Heart right ventricle (tissue), 16 donors: ENCODE data around the gene SNAPC3. TPM values are rescaled to one million over a fixed set of nuclear protein-coding genes. Genes with fewer than 3 reads are reported as not detected.
A peak's percentile ranks its signal among the peaks of the same experiment; 100 is the strongest.

Experiments used
- ATAC-seq, 8 donors: fragments of 200-7000 bp; cut with Tn5 transposase; one replicate each; pipeline ENCODE4 v1.9.1; 2020; ENCODE audit warnings: mild to moderate bottlenecking in 8 of 8, moderate library complexity in 8 of 8, moderate number of reproducible peaks in 1 of 8
- DNase-seq, 2 donors: peaks; one replicate each; pipeline ENCODE4 v3.0.0-alpha.2; 2020
- H3K27ac ChIP-seq, 10 donors: fragments of 200-600 bp; sonication (generic) in 2 of 10; one replicate each; pipeline versions ENCODE4 v1.5.0 to v1.8.0; 2020 to 2022; ENCODE audit warnings: mild to moderate bottlenecking in 3 of 10
- H3K27me3 ChIP-seq, 7 donors: fragments of 200-600 bp; one replicate each; pipeline ENCODE4 v1.8.0; 2021 to 2022; ENCODE audit warnings: mild to moderate bottlenecking in 2 of 7
- H3K36me3 ChIP-seq, 9 donors: fragments of 200-600 bp; sonication (generic) in 1 of 9; one replicate each; pipeline versions ENCODE4 v1.5.0 to v1.8.0; 2020 to 2022; ENCODE audit warnings: mild to moderate bottlenecking in 2 of 9
- H3K4me1 ChIP-seq, 9 donors: fragments of 200-600 bp; sonication (generic) in 1 of 9; one replicate each; pipeline versions ENCODE4 v1.5.0 to v1.8.0; 2020 to 2022; ENCODE audit warnings: mild to moderate bottlenecking in 4 of 9
- H3K4me3 ChIP-seq, 10 donors: fragments of 200-600 bp; sonication (generic) in 2 of 10; one replicate each; pipeline versions ENCODE4 v1.5.0 to v1.8.0; 2020 to 2022; ENCODE audit warnings: mild to moderate bottlenecking in 7 of 10, moderate library complexity in 2 of 10
- H3K9me3 ChIP-seq, 11 donors: fragments of 200-600 bp in 10 of 11; sonication (generic) in 2 of 11; one replicate each; pipeline versions ENCODE4 v1.5.0 to v1.8.0; 2013 to 2022; ENCODE audit warnings: mild to moderate bottlenecking in 2 of 11, control low read depth in 1 of 11, moderate library complexity in 1 of 11
- WGBS, 2 donors: extraction: QIAGEN DNeasy Blood & Tissue Kit; methylation state at CpG; one replicate each; pipeline ENCODE4 v1.1.7; 2013; ENCODE audit warnings: inconsistent platforms in 1 of 2; 5-methylcytosine and 5-hydroxymethylcytosine counted together
- intact Hi-C, 10 donors: fragments of 100-400 bp; cut with DNase I; formaldehyde crosslinking; loops; one replicate each; pipeline versions ENCODE4 v1.11.1 to v1.14.2; 2022
- polyA plus RNA-seq, 2 donors: library from polyadenylated mRNA; stranded (reverse); fragments of 200-250 nt; gene quantifications; one replicate each; pipeline ENCODE4 v1.2.3, GENCODE V29; 2013
- total RNA-seq, 10 donors: library from RNA; stranded (reverse); fragmentation: NEBNext Ultra II Directional in 3 of 10; extraction: Animal tissue kit (Norgen Biotek cat#: 25700) in 3 of 10; gene quantifications; one replicate each; pipeline versions ENCODE4 v1.2.1 to v1.2.4, GENCODE V29; 2021 to 2023
- TF ChIP-seq, protein P1 (sequence below), 9 donors: fragments of 200-600 bp; sonication (generic) in 2 of 9; IDR thresholded peaks; one replicate each; pipeline versions ENCODE4 v1.5.0 to v1.8.0; 2021 to 2022; ENCODE audit warnings: antibody characterized with exemption in 9 of 9, mild to moderate bottlenecking in 5 of 9, moderate library complexity in 1 of 9
- donor health status: Arrhythmogenic right ventricular cardiomyopathy.
- donor health status: ischemic (EF 13 %, LVEDD 7.1; RV severe dilation, severe dysfunction).
- donor health status: healthy with polysubstance abuse.
- donor health status: DM: no; HTN: yes; CAD: no.
- donor health status: DM: no; HTN: no; CAD: no.
- donor health status: ischemic (EF 25% LVEDD 6.9; RV normal size, moderate dysfunction).
- donor health status: ischemic (EF 25% LVEDD 5.7; RV mildly dilated, moderate dysfunction).
- donor health status: healthy.
- donor health status: DM: yes; HTN: yes; CAD: no.
- donor health status: Ischemic cardiomyopathy.
- donor health status: ischemic (EF 35%, LVEDD 5.7; RV mildly dilated, moderate dysfunction).
- donor health status: nonischemic (EF 11% LVEDD 7.7; RV severe dilation, severe dysfunction).
- donor health status: DM: yes; HTN: yes; CAD: no.
- donor health status: PGD.
- donor health status: ischemic (EF 29% LVEDD 5.4; RV normal size, mild dysfunction).
- donor health status: nonischemic (EF 23%, LVEDD 6.1; RV moderate dilation, normal function).

Gene SNAPC3
- total and polyA plus RNA-seq, 12 donors, result 10.2 to 41.8 (median 36.5) TPM

DNA sequence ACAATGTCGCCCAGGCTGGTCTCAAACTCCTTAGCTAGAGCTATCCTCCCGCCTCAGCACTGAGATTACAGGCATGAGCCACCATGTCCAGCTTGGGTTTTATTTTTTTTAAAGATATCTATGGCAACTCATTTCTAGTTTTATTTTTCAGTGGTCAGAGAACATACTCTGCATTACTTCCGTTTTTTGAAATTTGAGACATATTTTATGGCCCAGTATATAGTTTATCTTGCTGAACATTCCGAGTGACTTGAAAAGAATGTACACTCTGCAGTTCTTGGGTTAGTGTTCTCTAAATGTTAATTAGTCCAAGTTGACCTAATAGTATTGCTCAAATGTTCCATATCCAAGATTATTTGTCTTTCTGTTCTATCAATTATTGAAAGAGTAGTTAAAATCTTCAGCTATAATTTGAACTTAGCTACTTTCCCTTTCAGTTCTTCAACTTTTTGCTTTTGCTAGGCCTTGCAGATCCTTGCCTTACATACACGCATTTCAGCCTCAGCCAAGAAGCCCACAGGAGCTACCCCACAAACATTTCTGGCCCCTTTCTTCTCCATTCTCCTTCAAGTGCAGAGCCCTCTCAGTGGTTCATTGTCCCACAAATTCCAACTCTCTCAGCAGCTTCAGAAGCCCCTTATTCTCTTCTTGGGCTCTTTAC, 22.3 kb upstream of the SNAPC3 start:
- H3K4me1 ChIP-seq, result no peaks in the 10 kb centered on the region
- H3K27ac ChIP-seq, result no peak overlapping the region
- TF ChIP-seq, protein P1, sequence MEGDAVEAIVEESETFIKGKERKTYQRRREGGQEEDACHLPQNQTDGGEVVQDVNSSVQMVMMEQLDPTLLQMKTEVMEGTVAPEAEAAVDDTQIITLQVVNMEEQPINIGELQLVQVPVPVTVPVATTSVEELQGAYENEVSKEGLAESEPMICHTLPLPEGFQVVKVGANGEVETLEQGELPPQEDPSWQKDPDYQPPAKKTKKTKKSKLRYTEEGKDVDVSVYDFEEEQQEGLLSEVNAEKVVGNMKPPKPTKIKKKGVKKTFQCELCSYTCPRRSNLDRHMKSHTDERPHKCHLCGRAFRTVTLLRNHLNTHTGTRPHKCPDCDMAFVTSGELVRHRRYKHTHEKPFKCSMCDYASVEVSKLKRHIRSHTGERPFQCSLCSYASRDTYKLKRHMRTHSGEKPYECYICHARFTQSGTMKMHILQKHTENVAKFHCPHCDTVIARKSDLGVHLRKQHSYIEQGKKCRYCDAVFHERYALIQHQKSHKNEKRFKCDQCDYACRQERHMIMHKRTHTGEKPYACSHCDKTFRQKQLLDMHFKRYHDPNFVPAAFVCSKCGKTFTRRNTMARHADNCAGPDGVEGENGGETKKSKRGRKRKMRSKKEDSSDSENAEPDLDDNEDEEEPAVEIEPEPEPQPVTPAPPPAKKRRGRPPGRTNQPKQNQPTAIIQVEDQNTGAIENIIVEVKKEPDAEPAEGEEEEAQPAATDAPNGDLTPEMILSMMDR (IDR thresholded peaks at IDR 0.05), result no peak
- no peak for DNase-seq
- H3K27me3 ChIP-seq, result no peaks in the 10 kb centered on the region
- H3K4me3 ChIP-seq, result no peak overlapping the region
- no peaks in the 10 kb centered on the region for H3K36me3 ChIP-seq
- WGBS, 2 donors, result 66 to 90% methylated on average over 5 of the region's 5 CpGs
- H3K9me3 ChIP-seq, result peaks cover 0 to 12% (median 0%) of the 10 kb centered on the region in 11 donors
- intact Hi-C loops, result no loop called here
- no peak for ATAC-seq

DNA sequence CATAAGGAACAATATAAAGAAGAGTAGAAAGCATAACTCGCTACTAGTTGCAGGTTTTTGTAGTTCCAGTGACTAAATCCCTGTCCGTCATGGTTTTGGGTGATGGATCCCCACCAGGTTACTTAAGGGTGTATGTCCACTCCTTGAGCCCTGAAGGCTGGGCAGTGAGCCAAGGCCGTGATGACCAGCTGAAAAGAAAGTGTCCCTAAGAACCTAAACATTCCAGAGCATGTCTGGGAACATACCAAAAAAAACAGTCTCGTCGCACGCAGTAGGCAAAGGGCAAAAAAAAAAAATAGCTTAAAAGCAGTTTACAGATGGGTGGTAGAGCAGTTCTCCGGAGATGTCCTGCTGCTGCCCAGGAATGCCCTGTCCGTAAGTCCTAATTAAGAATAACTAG, 21.4 kb upstream of the SNAPC3 start:
- Histone ChIP-seq H3K27ac (no peak overlapping the region), H3K27me3 (no peaks in the 10 kb centered on the region), H3K9me3 (peaks cover 0 to 12% (median 0%) of the 10 kb centered on the region in 11 donors), H3K4me3 (no peak overlapping the region), H3K36me3 (no peaks in the 10 kb centered on the region), H3K4me1 (no peaks in the 10 kb centered on the region)
- ATAC-seq, result no peak
- intact Hi-C loops, result no loop called here
- TF ChIP-seq, protein P1 (IDR thresholded peaks at IDR 0.05), result no peak
- 51 to 62% methylated on average over 8 of the region's 8 CpGs for WGBS, 2 donors
- DNase-seq, result no peak

DNA sequence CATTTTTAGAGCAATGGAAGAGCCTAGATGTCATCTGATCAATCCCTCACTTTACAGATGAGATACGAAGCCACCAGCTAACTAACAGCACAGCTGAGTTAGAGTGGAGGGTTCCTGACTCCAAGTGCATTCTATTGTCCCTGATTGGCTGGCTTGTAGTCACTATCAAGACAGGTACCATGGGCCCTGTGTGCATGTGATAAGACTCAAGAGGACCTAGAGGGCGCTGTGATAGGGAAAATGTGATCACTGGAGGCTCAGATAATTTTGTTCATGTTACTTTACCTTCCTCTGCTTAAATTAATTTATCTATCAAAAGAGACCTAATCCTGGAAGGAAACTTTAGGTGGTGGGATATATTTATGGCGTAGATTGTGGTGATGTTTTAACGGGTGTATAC, 19.5 kb upstream of the SNAPC3 start:
- ATAC-seq, result no peak

DNA sequence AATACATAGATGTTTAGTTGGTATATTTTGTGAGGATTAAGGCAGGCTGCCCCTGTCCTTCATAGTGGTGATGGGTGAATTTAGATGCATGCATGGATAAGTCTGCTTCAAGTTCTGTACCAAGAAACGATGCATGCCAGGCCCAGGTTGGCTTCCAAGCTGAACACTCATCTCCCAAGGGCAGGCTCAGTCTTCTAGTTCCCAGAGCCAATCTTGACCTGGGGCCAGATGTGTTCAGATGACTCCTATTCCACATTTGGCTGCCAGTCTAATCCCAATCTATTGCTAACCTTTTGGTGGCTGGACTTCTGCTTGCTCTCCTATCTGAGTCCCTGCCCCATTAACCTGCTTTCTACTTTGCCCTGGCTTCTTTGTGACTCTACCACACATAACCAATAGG, 18.5 kb upstream of the SNAPC3 start:
- TF ChIP-seq, protein P1 (IDR thresholded peaks at IDR 0.05), result no peak
- no peak for DNase-seq
- 73 to 75% methylated on average over 1 of the region's 1 CpG for WGBS, 2 donors
- peaks cover 0 to 11% (median 0%) of the 10 kb centered on the region in 11 donors for H3K9me3 ChIP-seq
- no peak overlapping the region for H3K27ac ChIP-seq
- H3K4me1 ChIP-seq, result no peaks in the 10 kb centered on the region
- no peaks in the 10 kb centered on the region for H3K27me3 ChIP-seq
- intact Hi-C loops, result no loop called here
- no peak overlapping the region for H3K4me3 ChIP-seq
- no peaks in the 10 kb centered on the region for H3K36me3 ChIP-seq
- ATAC-seq, result no peak

More for the DNA sequence above, 19.5 kb upstream of the SNAPC3 start:
- H3K27ac ChIP-seq, result no peak overlapping the region
- H3K9me3 ChIP-seq, result peaks cover 0 to 12% (median 0%) of the 10 kb centered on the region in 11 donors
- no peaks in the 10 kb centered on the region for H3K36me3 ChIP-seq
- DNase-seq, result no peak
- H3K27me3 ChIP-seq, result no peaks in the 10 kb centered on the region
- intact Hi-C loops, result no loop called here
- H3K4me3 ChIP-seq, result no peak overlapping the region
- no peaks in the 10 kb centered on the region for H3K4me1 ChIP-seq
- WGBS, 2 donors, result 62 to 73% methylated on average over 4 of the region's 4 CpGs
- TF ChIP-seq, protein P1 (IDR thresholded peaks at IDR 0.05), result peak in 1 of 9 donors; percentile 28
